Measurements from ENCODE around the gene NPTX2.

The NPTX2 gene

GRCh38 chr7:98647326-98647725, 30.2 kb downstream of the NPTX2 start:
- H3K4me1 ChIP-seq (ENCODE audit: control insufficient read depth, insufficient read depth, low read length), result no peaks in the 10 kb centered on the region
- H3K27ac ChIP-seq (ENCODE audit: extremely low read depth, low read depth, low read length), result no peak overlapping the region
- H3K9me3 ChIP-seq (ENCODE audit: control insufficient read depth, insufficient read depth, low read depth, low read length), result no peaks in the 10 kb centered on the region
- TF ChIP-seq KLF1 (tag by site-specific recombination; IDR thresholded peaks at IDR 0.05), result no peak
- TF ChIP-seq ZNF148 (tag by site-specific recombination; IDR thresholded peaks at IDR 0.05; ENCODE audit: borderline replicate concordance), result no peak
- TF ChIP-seq ZFP69B (tag by site-specific recombination; IDR thresholded peaks at IDR 0.05), result no peak
- TF ChIP-seq GLI2 (tag by site-specific recombination; IDR thresholded peaks at IDR 0.05; ENCODE audit: borderline replicate concordance, low read depth), result no peak
- TF ChIP-seq SALL2 (tag by site-specific recombination; IDR thresholded peaks at IDR 0.05; ENCODE audit: borderline replicate concordance), result no peak
- TF ChIP-seq, protein P1, sequence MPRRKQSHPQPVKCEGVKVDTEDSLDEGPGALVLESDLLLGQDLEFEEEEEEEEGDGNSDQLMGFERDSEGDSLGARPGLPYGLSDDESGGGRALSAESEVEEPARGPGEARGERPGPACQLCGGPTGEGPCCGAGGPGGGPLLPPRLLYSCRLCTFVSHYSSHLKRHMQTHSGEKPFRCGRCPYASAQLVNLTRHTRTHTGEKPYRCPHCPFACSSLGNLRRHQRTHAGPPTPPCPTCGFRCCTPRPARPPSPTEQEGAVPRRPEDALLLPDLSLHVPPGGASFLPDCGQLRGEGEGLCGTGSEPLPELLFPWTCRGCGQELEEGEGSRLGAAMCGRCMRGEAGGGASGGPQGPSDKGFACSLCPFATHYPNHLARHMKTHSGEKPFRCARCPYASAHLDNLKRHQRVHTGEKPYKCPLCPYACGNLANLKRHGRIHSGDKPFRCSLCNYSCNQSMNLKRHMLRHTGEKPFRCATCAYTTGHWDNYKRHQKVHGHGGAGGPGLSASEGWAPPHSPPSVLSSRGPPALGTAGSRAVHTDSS (tag by site-specific recombination; IDR thresholded peaks at IDR 0.05), result no peak
- TF ChIP-seq ZNF501 (tag by site-specific recombination; IDR thresholded peaks at IDR 0.05), result no peak
- no peak for TF ChIP-seq ZNF843 (tag by site-specific recombination; IDR thresholded peaks at IDR 0.05)
- CTCF ChIA-PET, result interaction anchor here (0.5 to 1.4 kb wide), 2 partner anchors 10 to 226 kb away, joined by 4 read pairs; no protein-coding TSS in a partner anchor
- no peaks in the 10 kb centered on the region for H3K36me3 ChIP-seq (ENCODE audit: control insufficient read depth in 2 of 2, insufficient read depth in 1 of 2, low read length in 2 of 2)
- no peak overlapping the region for H3K4me3 ChIP-seq (ENCODE audit: low read depth, low read length)
- POLR2A ChIA-PET, result no interaction called here

DNA sequence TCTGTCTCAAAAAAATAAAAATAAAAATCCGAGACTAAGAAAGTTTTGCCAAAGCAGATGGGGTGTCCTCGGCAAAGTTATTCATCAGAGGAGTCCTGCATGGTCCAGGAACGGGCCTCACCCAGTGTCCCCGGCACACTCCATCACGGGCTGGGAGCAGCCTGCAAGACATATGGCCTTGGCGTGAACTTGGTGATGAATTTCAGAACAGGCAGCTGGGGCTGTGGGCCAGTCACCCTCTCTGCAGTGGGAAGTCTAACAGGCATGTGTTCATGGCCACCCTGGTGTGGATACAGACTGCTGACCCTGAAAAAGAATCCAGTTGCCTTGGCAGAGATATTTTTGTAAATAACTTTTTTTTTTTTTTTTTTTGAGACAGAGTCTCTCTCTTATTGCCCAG, 34.7 kb downstream of the NPTX2 start:
- H3K36me3 ChIP-seq (ENCODE audit: control insufficient read depth in 2 of 2, insufficient read depth in 1 of 2, low read length in 2 of 2), result no peaks in the 10 kb centered on the region
- H3K4me1 ChIP-seq (ENCODE audit: control insufficient read depth, insufficient read depth, low read length), result no peaks in the 10 kb centered on the region
- ChIA-PET CTCF (interaction anchor here (0.6 kb wide), 1 partner anchor 38 kb away, joined by 5 read pairs; no protein-coding TSS in a partner anchor), POLR2A (no interaction called here)
- H3K4me3 ChIP-seq (ENCODE audit: low read depth, low read length), result no peak overlapping the region
- H3K9me3 ChIP-seq (ENCODE audit: control insufficient read depth, insufficient read depth, low read depth, low read length), result no peaks in the 10 kb centered on the region
- H3K27ac ChIP-seq (ENCODE audit: extremely low read depth, low read depth, low read length), result no peak overlapping the region
- TF ChIP-seq ZNF610 (tag by site-specific recombination; IDR thresholded peaks at IDR 0.05; ENCODE audit: borderline replicate concordance), result no peak
- TF ChIP-seq, protein P2, sequence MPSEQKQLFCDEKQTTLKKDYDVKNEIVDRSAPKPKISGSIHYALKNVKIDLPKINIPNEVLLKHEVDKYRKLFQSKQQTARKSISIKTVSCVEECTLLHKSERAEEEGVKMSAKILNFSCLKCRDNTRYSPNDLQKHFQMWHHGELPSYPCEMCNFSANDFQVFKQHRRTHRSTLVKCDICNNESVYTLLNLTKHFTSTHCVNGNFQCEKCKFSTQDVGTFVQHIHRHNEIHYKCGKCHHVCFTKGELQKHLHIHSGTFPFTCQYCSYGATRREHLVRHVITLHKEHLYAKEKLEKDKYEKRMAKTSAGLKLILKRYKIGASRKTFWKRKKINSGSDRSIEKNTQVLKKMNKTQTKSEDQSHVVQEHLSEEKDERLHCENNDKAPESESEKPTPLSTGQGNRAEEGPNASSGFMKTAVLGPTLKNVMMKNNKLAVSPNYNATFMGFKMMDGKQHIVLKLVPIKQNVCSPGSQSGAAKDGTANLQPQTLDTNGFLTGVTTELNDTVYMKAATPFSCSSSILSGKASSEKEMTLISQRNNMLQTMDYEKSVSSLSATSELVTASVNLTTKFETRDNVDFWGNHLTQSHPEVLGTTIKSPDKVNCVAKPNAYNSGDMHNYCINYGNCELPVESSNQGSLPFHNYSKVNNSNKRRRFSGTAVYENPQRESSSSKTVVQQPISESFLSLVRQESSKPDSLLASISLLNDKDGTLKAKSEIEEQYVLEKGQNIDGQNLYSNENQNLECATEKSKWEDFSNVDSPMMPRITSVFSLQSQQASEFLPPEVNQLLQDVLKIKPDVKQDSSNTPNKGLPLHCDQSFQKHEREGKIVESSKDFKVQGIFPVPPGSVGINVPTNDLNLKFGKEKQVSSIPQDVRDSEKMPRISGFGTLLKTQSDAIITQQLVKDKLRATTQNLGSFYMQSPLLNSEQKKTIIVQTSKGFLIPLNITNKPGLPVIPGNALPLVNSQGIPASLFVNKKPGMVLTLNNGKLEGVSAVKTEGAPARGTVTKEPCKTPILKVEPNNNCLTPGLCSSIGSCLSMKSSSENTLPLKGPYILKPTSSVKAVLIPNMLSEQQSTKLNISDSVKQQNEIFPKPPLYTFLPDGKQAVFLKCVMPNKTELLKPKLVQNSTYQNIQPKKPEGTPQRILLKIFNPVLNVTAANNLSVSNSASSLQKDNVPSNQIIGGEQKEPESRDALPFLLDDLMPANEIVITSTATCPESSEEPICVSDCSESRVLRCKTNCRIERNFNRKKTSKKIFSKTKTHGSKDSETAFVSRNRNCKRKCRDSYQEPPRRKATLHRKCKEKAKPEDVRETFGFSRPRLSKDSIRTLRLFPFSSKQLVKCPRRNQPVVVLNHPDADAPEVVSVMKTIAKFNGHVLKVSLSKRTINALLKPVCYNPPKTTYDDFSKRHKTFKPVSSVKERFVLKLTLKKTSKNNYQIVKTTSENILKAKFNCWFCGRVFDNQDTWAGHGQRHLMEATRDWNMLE (tag by site-specific recombination; conservative IDR thresholded peaks at IDR 0.05; ENCODE audit: low read depth), result no peak
- TF ChIP-seq, protein P3, sequence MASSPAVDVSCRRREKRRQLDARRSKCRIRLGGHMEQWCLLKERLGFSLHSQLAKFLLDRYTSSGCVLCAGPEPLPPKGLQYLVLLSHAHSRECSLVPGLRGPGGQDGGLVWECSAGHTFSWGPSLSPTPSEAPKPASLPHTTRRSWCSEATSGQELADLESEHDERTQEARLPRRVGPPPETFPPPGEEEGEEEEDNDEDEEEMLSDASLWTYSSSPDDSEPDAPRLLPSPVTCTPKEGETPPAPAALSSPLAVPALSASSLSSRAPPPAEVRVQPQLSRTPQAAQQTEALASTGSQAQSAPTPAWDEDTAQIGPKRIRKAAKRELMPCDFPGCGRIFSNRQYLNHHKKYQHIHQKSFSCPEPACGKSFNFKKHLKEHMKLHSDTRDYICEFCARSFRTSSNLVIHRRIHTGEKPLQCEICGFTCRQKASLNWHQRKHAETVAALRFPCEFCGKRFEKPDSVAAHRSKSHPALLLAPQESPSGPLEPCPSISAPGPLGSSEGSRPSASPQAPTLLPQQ (tag by site-specific recombination; IDR thresholded peaks at IDR 0.05), result no peak
- TF ChIP-seq, protein P4, sequence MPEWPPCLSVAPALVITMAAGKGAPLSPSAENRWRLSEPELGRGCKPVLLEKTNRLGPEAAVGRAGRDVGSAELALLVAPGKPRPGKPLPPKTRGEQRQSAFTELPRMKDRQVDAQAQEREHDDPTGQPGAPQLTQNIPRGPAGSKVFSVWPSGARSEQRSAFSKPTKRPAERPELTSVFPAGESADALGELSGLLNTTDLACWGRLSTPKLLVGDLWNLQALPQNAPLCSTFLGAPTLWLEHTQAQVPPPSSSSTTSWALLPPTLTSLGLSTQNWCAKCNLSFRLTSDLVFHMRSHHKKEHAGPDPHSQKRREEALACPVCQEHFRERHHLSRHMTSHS (tag by site-specific recombination; IDR thresholded peaks at IDR 0.05), result no peak
- TF ChIP-seq ZBTB21 (tag by site-specific recombination; IDR thresholded peaks at IDR 0.05), result no peak

All from HEK293 (cell line).